ENCODE data around the gene NCOA3. TPM values are rescaled to one million over a fixed set of nuclear protein-coding genes. Genes with fewer than 3 reads are reported as not detected.

The NCOA3 gene
- total and polyA plus RNA-seq, 2 of the 8 experiments (the other 6 are each of a cell fraction or from before 2014, with no cell fraction given): 7.9 to 24.7 TPM

GRCh38 chr20:47465335-47466090 lies 36.2 kb upstream of the NCOA3 start:
- Histone ChIP-seq H4K91ac (replicated peaks; ENCODE audit: insufficient read length, low read length) (no peak overlapping the region), H3K14ac (ENCODE audit: insufficient read length) (no peak overlapping the region), H3K4me2 (ENCODE audit: insufficient read depth in 1 of 2, low read depth in 2 of 2, low read length in 2 of 2) (no peak overlapping the region), H2BK12ac (ENCODE audit: low read depth, low read length) (no peak overlapping the region), H3K27ac (ENCODE audit: low read depth, low read length) (no peak overlapping the region), H3K4me3 (ENCODE audit: extremely low read depth in 1 of 4, insufficient read depth in 2 of 4, low read depth in 3 of 4, low read length in 4 of 4) (no peak overlapping the region), H3K56ac (replicated peaks; ENCODE audit: insufficient read length, low read depth, low read length) (no peak overlapping the region), H3K23ac (ENCODE audit: insufficient read length) (no peak overlapping the region), H3K36me3 (ENCODE audit: control insufficient read depth in 2 of 4, insufficient read depth in 4 of 4, low read length in 3 of 4) (no peaks in the 10 kb centered on the region), H4K5ac (ENCODE audit: insufficient read length, low read depth, low read length) (no peak overlapping the region), H3K4ac (replicated peaks; ENCODE audit: insufficient read length, low read depth, low read length) (no peak overlapping the region), H2AK5ac (ENCODE audit: low read depth, low read length) (no peak overlapping the region), H3K4me1 (replicated peaks in 1 of 4; ENCODE audit: control insufficient read depth in 3 of 4, insufficient read depth in 4 of 4, low read length in 3 of 4) (peaks cover 0 to 3% (median 0%) of the 10 kb centered on the region in 4 experiments; a peak in 1 of 7 replicates), H2BK15ac (ENCODE audit: low read length) (no peak overlapping the region), H2BK5ac (ENCODE audit: low read depth, low read length) (no peak overlapping the region), H4K8ac (ENCODE audit: extremely low read depth, insufficient read depth, low read length) (no peak overlapping the region), H4K20me1 (replicated peaks in 1 of 2; ENCODE audit: control insufficient read depth in 1 of 2, insufficient read depth in 2 of 2, low read length in 2 of 2) (no peaks in the 10 kb centered on the region), H3K79me2 (ENCODE audit: control insufficient read depth in 1 of 2, insufficient read depth in 2 of 2, low read length in 2 of 2) (no peaks in the 10 kb centered on the region), H3K79me1 (ENCODE audit: low read depth, low read length) (no peaks in the 10 kb centered on the region), H3K23me2 (ENCODE audit: low read depth, low read length) (no peaks in the 10 kb centered on the region), H2BK120ac (replicated peaks; ENCODE audit: low read depth, low read length) (no peak overlapping the region), H3K18ac (ENCODE audit: extremely low read depth, low read length) (no peak overlapping the region), H2AFZ (ENCODE audit: low read length) (no peak overlapping the region), H2BK20ac (ENCODE audit: low read length) (no peak overlapping the region), H3K9me3 (ENCODE audit: insufficient read depth in 2 of 2, low read depth in 1 of 2, low read length in 1 of 2) (no peaks in the 10 kb centered on the region), H3K27me3 (replicated peaks in 1 of 4; ENCODE audit: control insufficient read depth in 3 of 4, extremely low read depth in 1 of 4, insufficient read depth in 3 of 4, low read length in 3 of 4) (no peaks in the 10 kb centered on the region), H3K9ac (replicated peaks in 1 of 4; ENCODE audit: extremely low read depth in 1 of 4, low read depth in 3 of 4, low read length in 3 of 4) (no peak overlapping the region)
- TF ChIP-seq MAX (IDR thresholded peaks at IDR 0.05) (0 out of 2 replicates have a peak, but pooled peaks have one; percentile 50), ASH2L (IDR thresholded peaks at IDR 0.05; ENCODE audit: low read length) (no peak)
- POLR2A ChIA-PET (ENCODE audit: partially characterized antibody): no interaction called here
- WGBS, 2 experiments (ENCODE audit: extremely low coverage in 1 of 2, insufficient coverage in 1 of 2, insufficient read length in 1 of 2, insufficient replicate concordance in 2 of 2, low coverage in 1 of 2, low lambda C conversion rate in 2 of 2, missing lambda C conversion rate in 1 of 2): 93% methylated on average over 16 of the region's 16 CpGs; no CpG with 5 or more reads in 1 of the 2 experiments
- FAIRE-seq (no peak), DNase-seq (ENCODE audit: low read depth in 1 of 2, low spot score in 2 of 2) (no peak)
- CTCF ChIA-PET (ENCODE audit: partially characterized antibody): interaction anchor here (0.9 kb wide), 1 partner anchor 150 kb away, joined by 3 read pairs; no protein-coding TSS in a partner anchor
